SK-N-SH (cell line): Measurements from ENCODE around the gene MRPL43. TPM values are rescaled to one million over a fixed set of nuclear protein-coding genes. Genes with fewer than 3 reads are reported as not detected.

Source experiments
- CTCF ChIA-PET: fragments of 300-600, 350-600 bp; formaldehyde crosslinking; extraction: SDS; loops from one replicate; lab custom pipeline; 2021; lab: Yijun Ruan, JAX
- POLR2A ChIA-PET: fragments of 350-600 bp; sonication (Branson Sonifier 250); formaldehyde crosslinking; extraction: SDS; loops from one replicate; lab custom pipeline; 2020; ENCODE audit warnings: antibody characterized with exemption, inconsistent platforms; lab: Yijun Ruan, JAX
- DNase-seq: peaks from one replicate; pipeline ENCODE4 v3.0.0; 2012
- H2AFZ ChIP-seq: fragments of 200-600 bp; sonication (generic); 2 replicates; pipeline ENCODE4 v1.8.1; 2016; ENCODE audit warnings: antibody characterized with exemption, mild to moderate bottlenecking, low read depth
- H3F3A ChIP-seq: fragments of 200-600 bp; sonication (generic); replicated peaks from 2 replicates; pipeline ENCODE3; 2016; ENCODE audit warnings: antibody characterized with exemption, mild to moderate bottlenecking; ENCODE audit not compliant: insufficient read depth
- H3K27ac ChIP-seq, 2 experiments: fragments of 200-500 bp in 1 of 2; fragments of 200-600 bp in 1 of 2; sonication (Bioruptor generic) in 1 of 2; sonication (generic), shearing (Covaris generic) in 1 of 2; 2 replicates each; pipeline versions ENCODE4 v1.5.1 to v1.6.1; 2014 to 2016; ENCODE audit warnings: low read depth in 2 of 2, inconsistent platforms in 1 of 2, low read length in 1 of 2, mild to moderate bottlenecking in 1 of 2, mixed read lengths in 1 of 2
- H3K27me3 ChIP-seq: fragments of 200-600 bp; sonication (generic), shearing (Covaris generic); 2 replicates; pipeline ENCODE4 v1.6.1; 2016; ENCODE audit warnings: mixed run types; ENCODE audit not compliant: insufficient read depth
- H3K36me3 ChIP-seq, 2 experiments: fragments of 200-500 bp in 1 of 2; fragments of 200-600 bp in 1 of 2; sonication (Bioruptor generic) in 1 of 2; sonication (generic) in 1 of 2; replicated peaks in 1 of 2; 2 replicates each; pipeline versions ENCODE3 to v1.5.1; 2014 to 2016; ENCODE audit warnings: low read length in 1 of 2, mild to moderate bottlenecking in 1 of 2; ENCODE audit not compliant: insufficient read depth in 2 of 2, control insufficient read depth in 1 of 2
- H3K4me1 ChIP-seq, 2 experiments: fragments of 200-500 bp in 1 of 2; fragments of 200-600 bp in 1 of 2; sonication (Bioruptor generic) in 1 of 2; sonication (generic), shearing (Covaris generic) in 1 of 2; 2 replicates each; pipeline versions ENCODE4 v1.5.1 to v1.6.1; 2014 to 2016; ENCODE audit warnings: low read depth in 1 of 2, low read length in 1 of 2, mixed run types in 1 of 2; ENCODE audit not compliant: insufficient read depth in 2 of 2, control insufficient read depth in 1 of 2
- H3K4me2 ChIP-seq: fragments of 200-600 bp; sonication (generic), shearing (Covaris generic); 2 replicates; pipeline ENCODE4 v1.6.1; 2017; ENCODE audit warnings: mixed run types
- H3K4me3 ChIP-seq, 2 experiments: fragments of 200-500 bp in 1 of 2; fragments of 200-600 bp in 1 of 2; sonication (Bioruptor generic) in 1 of 2; sonication (generic), shearing (Covaris generic) in 1 of 2; 2 replicates each; pipeline versions ENCODE4 v1.5.1 to v1.8.1; 2014 to 2016; ENCODE audit warnings: low read depth in 2 of 2, inconsistent platforms in 1 of 2, low read length in 1 of 2, mild to moderate bottlenecking in 1 of 2, mixed read lengths in 1 of 2, moderate library complexity in 1 of 2
- H3K79me2 ChIP-seq: fragments of 200-600 bp; sonication (generic); 2 replicates; pipeline ENCODE4 v1.8.1; 2017; ENCODE audit warnings: mild to moderate bottlenecking; ENCODE audit not compliant: insufficient read depth
- H3K9ac ChIP-seq: fragments of 200-600 bp; sonication (generic); 2 replicates; pipeline ENCODE4 v1.6.1; 2017; ENCODE audit warnings: mixed run types
- H3K9me2 ChIP-seq: fragments of 200-600 bp; sonication (generic); 2 replicates; pipeline ENCODE4 v1.6.1; 2017; ENCODE audit warnings: mixed run types
- H3K9me3 ChIP-seq: fragments of 200-600 bp; sonication (generic); 2 replicates; pipeline ENCODE4 v1.6.1; 2017; ENCODE audit warnings: mixed run types, mild to moderate bottlenecking, moderate library complexity
- H4K20me1 ChIP-seq: fragments of 200-600 bp; sonication (generic); 2 replicates; pipeline ENCODE4 v1.6.1; 2017; ENCODE audit warnings: mild to moderate bottlenecking, mixed run types; ENCODE audit not compliant: insufficient read depth
- CHD2 ChIP-seq: fragments of 150-350 bp; IDR thresholded peaks from 2 replicates; pipeline ENCODE4 v1.6.1; 2018; ENCODE audit warnings: low read length; ENCODE audit not compliant: partially characterized antibody
- ELF1 ChIP-seq: IDR thresholded peaks from 2 replicates; pipeline ENCODE4 v1.4.0; 2012
- GABPA ChIP-seq: IDR thresholded peaks from 2 replicates; pipeline ENCODE4 v1.4.0; 2012; ENCODE audit warnings: low read depth, mild to moderate bottlenecking
- MXI1 ChIP-seq: IDR thresholded peaks from 2 replicates; pipeline ENCODE4 v1.6.1; 2012; ENCODE audit warnings: mild to moderate bottlenecking, low read depth, low read length, improper control_type of control experiment
- NRF1 ChIP-seq: IDR thresholded peaks from 2 replicates; pipeline ENCODE4 v1.6.1; 2012; ENCODE audit warnings: low read depth, mild to moderate bottlenecking, low read length
- POLR2AphosphoS5 ChIP-seq: IDR thresholded peaks from 2 replicates; pipeline ENCODE4 v1.6.1; 2012; ENCODE audit warnings: low read depth, low read length
- RCOR1 ChIP-seq: fragments of 150-350 bp; IDR thresholded peaks from 2 replicates; pipeline ENCODE4 v1.6.1; 2017; ENCODE audit warnings: antibody characterized with exemption, low read length
- RXRA ChIP-seq: IDR thresholded peaks from 2 replicates; pipeline ENCODE4 v1.4.0; 2012; ENCODE audit warnings: low read depth, mild to moderate bottlenecking, borderline replicate concordance
- SIN3A ChIP-seq: IDR thresholded peaks from 2 replicates; pipeline ENCODE4 v1.6.1; 2012; ENCODE audit warnings: low read depth, mild to moderate bottlenecking, low read length, moderate library complexity, borderline replicate concordance
- SMC3 ChIP-seq: IDR thresholded peaks from 2 replicates; pipeline ENCODE4 v1.6.1; 2012; ENCODE audit warnings: low read depth, low read length, improper control_type of control experiment
- TAF1 ChIP-seq: IDR thresholded peaks from 2 replicates; pipeline ENCODE4 v1.6.1; 2012; ENCODE audit warnings: low read depth, mild to moderate bottlenecking, low read length, moderate library complexity, borderline replicate concordance
- WGBS: methylation state at CpG from one replicate; pipeline ENCODE4 v1.1.6; 2017; ENCODE audit warnings: low lambda C conversion rate; 5-methylcytosine and 5-hydroxymethylcytosine counted together
- polyA plus RNA-seq, 3 experiments: library from polyadenylated mRNA; depleted of rRNA; stranded (reverse); fragments of >200 nt; gene quantifications; 2 replicates each; pipeline ENCODE4 v1.2.3, GENCODE V29; 2012
- TF ChIP-seq, protein P1 (sequence below): IDR thresholded peaks from 2 replicates; pipeline ENCODE4; 2012
- TF ChIP-seq, protein P2 (sequence below): IDR thresholded peaks from 2 replicates; pipeline ENCODE4 v1.4.0; 2012; ENCODE audit warnings: low read depth, borderline replicate concordance
- TF ChIP-seq, protein P3 (sequence below): IDR thresholded peaks from 2 replicates; pipeline ENCODE4 v1.4.0; 2012; ENCODE audit warnings: low read depth
- TF ChIP-seq, protein P4 (sequence below): IDR thresholded peaks from 2 replicates; pipeline ENCODE4 v1.6.1; 2012; ENCODE audit warnings: mild to moderate bottlenecking, low read depth, low read length, moderate library complexity
- TF ChIP-seq, protein P5 (sequence below): fragments of 200-600 bp; sonication (generic); IDR thresholded peaks from 2 replicates; pipeline ENCODE4 v1.6.1; 2017; ENCODE audit warnings: antibody characterized with exemption, mild to moderate bottlenecking, moderate library complexity

MRPL43 gene
- 173 and 208 TPM in 2 replicates for polyA plus RNA-seq (2012; rRNA removed)
- 100 and 140 TPM in 2 replicates for polyA plus RNA-seq (2012; cell fraction: cytosol; rRNA removed)
- 160 and 186 TPM in 2 replicates for polyA plus RNA-seq (2012; cell fraction: nucleus; rRNA removed)

DNA sequence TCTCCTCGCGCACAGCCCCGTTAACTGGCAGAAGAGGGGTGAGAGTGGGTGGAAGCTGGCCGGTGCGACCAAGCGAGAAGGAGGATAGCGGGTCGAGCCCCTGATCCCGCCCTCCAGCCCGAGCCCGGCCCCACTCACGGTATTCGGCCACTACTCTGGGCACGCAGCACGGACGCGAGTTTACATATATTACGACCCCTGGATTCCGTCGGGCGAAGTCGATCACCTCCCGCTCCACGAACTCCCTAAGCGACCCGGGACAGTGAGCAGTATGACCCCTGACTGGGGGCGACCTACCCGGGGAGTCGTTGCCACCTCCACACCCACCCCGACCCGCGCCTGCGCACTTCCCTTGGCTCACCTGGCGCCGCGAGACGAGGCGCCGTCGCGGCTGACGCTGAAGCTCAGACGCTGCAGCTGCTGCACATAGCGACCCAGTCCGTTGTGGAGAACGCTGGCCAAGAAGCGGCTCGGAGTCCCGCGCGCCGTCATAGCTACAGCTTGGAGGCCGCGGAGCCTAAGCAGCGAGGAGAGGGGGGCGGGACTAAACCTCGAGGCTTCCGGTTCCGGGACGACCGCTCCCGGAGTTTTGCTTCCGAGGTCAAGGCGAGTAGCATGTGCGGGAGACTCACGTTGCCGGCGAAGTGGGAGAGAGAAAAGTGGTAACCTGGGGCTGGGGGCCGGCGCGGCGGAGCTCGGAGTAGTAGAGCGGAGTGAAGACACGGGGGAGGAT, at the start of gene MRPL43, which contains the start of gene TWNK:
TSS of gene MRPL43 (minus strand) at position 546 of the 733 bp plus-strand sequence. CDS start at position 492, 54 bp downstream.
TSS of gene TWNK (plus strand) at position 592 of the 733 bp plus-strand sequence. CDS start 668 bp downstream, outside the sequence.
- 0 out of 2 replicates have a peak, but pooled peaks cover 4% of the 10 kb centered on the region for H4K20me1 ChIP-seq
- WGBS = under 1% methylated on average over 23 of the region's 75 CpGs
- peak within 1 kb of the TSS; percentile 90 for H2AFZ ChIP-seq
- ChIA-PET POLR2A (interaction anchor here (0.5 to 1.1 kb wide), 3 partner anchors 10 to 1403 kb away, joined by 3 read pairs; partner anchors contain the start of genes PDZD7 and SFXN3), CTCF (interaction anchor here (0.9 to 24.5 kb wide), 4 partner anchors 11 to 30 kb away, joined by 3 to 443 read pairs (median 49); partner anchors contain the start of gene LZTS2)
- TF ChIP-seq NRF1 = peak; percentile 74
- peak; percentile 88 for TF ChIP-seq CHD2
- TF ChIP-seq, protein P1, sequence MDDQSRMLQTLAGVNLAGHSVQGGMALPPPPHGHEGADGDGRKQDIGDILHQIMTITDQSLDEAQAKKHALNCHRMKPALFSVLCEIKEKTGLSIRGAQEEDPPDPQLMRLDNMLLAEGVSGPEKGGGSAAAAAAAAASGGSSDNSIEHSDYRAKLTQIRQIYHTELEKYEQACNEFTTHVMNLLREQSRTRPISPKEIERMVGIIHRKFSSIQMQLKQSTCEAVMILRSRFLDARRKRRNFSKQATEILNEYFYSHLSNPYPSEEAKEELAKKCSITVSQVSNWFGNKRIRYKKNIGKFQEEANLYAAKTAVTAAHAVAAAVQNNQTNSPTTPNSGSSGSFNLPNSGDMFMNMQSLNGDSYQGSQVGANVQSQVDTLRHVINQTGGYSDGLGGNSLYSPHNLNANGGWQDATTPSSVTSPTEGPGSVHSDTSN = no peak
- TF ChIP-seq, protein P2, sequence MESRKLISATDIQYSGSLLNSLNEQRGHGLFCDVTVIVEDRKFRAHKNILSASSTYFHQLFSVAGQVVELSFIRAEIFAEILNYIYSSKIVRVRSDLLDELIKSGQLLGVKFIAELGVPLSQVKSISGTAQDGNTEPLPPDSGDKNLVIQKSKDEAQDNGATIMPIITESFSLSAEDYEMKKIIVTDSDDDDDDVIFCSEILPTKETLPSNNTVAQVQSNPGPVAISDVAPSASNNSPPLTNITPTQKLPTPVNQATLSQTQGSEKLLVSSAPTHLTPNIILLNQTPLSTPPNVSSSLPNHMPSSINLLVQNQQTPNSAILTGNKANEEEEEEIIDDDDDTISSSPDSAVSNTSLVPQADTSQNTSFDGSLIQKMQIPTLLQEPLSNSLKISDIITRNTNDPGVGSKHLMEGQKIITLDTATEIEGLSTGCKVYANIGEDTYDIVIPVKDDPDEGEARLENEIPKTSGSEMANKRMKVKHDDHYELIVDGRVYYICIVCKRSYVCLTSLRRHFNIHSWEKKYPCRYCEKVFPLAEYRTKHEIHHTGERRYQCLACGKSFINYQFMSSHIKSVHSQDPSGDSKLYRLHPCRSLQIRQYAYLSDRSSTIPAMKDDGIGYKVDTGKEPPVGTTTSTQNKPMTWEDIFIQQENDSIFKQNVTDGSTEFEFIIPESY = peak; percentile 64; the same call in 1 of the 2 replicates
- TF ChIP-seq GABPA = peak; percentile 100
- TF ChIP-seq SMC3 = no peak
- TF ChIP-seq POLR2AphosphoS5 = peak; percentile 83
- TF ChIP-seq, protein P3, sequence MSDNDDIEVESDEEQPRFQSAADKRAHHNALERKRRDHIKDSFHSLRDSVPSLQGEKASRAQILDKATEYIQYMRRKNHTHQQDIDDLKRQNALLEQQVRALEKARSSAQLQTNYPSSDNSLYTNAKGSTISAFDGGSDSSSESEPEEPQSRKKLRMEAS = peak; percentile 100
- peak; percentile 99 for TF ChIP-seq MXI1
- TF ChIP-seq RXRA = no peak
- TF ChIP-seq, protein P4, sequence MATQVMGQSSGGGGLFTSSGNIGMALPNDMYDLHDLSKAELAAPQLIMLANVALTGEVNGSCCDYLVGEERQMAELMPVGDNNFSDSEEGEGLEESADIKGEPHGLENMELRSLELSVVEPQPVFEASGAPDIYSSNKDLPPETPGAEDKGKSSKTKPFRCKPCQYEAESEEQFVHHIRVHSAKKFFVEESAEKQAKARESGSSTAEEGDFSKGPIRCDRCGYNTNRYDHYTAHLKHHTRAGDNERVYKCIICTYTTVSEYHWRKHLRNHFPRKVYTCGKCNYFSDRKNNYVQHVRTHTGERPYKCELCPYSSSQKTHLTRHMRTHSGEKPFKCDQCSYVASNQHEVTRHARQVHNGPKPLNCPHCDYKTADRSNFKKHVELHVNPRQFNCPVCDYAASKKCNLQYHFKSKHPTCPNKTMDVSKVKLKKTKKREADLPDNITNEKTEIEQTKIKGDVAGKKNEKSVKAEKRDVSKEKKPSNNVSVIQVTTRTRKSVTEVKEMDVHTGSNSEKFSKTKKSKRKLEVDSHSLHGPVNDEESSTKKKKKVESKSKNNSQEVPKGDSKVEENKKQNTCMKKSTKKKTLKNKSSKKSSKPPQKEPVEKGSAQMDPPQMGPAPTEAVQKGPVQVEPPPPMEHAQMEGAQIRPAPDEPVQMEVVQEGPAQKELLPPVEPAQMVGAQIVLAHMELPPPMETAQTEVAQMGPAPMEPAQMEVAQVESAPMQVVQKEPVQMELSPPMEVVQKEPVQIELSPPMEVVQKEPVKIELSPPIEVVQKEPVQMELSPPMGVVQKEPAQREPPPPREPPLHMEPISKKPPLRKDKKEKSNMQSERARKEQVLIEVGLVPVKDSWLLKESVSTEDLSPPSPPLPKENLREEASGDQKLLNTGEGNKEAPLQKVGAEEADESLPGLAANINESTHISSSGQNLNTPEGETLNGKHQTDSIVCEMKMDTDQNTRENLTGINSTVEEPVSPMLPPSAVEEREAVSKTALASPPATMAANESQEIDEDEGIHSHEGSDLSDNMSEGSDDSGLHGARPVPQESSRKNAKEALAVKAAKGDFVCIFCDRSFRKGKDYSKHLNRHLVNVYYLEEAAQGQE = 0 out of 2 replicates have a peak, but pooled peaks have one; percentile 17
- TF ChIP-seq, protein P5, sequence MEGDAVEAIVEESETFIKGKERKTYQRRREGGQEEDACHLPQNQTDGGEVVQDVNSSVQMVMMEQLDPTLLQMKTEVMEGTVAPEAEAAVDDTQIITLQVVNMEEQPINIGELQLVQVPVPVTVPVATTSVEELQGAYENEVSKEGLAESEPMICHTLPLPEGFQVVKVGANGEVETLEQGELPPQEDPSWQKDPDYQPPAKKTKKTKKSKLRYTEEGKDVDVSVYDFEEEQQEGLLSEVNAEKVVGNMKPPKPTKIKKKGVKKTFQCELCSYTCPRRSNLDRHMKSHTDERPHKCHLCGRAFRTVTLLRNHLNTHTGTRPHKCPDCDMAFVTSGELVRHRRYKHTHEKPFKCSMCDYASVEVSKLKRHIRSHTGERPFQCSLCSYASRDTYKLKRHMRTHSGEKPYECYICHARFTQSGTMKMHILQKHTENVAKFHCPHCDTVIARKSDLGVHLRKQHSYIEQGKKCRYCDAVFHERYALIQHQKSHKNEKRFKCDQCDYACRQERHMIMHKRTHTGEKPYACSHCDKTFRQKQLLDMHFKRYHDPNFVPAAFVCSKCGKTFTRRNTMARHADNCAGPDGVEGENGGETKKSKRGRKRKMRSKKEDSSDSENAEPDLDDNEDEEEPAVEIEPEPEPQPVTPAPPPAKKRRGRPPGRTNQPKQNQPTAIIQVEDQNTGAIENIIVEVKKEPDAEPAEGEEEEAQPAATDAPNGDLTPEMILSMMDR = no peak
- peak; percentile 7; the same call in 1 of the 2 replicates for TF ChIP-seq RCOR1
- TF ChIP-seq ELF1 = peak; percentile 66
- peak; percentile 91 for TF ChIP-seq SIN3A
- TF ChIP-seq TAF1 = peak; percentile 77
- H3K27me3 ChIP-seq = no peaks in the 10 kb centered on the region
- peaks cover 21 to 45% of the 10 kb centered on the region in 2 experiments for H3K4me1 ChIP-seq
- peaks cover 57% of the 10 kb centered on the region for H3K79me2 ChIP-seq
- H3K9ac ChIP-seq = peak within 1 kb of the TSS; percentile 84
- H3F3A ChIP-seq = no peaks in the 10 kb centered on the region
- peak within 1 kb of the TSS; percentile 85 to 98 for H3K4me3 ChIP-seq
- peak within 1 kb of the TSS; percentile 98 for H3K4me2 ChIP-seq
- peak; percentile 93 for DNase-seq
- H3K9me3 ChIP-seq = no peaks in the 10 kb centered on the region
- H3K9me2 ChIP-seq = no peaks in the 10 kb centered on the region
- peak within 1 kb of the TSS; percentile 56 to 95; a peak in 3 of 4 replicates for H3K27ac ChIP-seq
- H3K36me3 ChIP-seq = peaks cover 29 to 47% of the 10 kb centered on the region in 2 experiments
